RWPE2 (cell line): Measurements from ENCODE around the gene RXRA.

Source experiments
- ATAC-seq: fragments of 200-7000 bp; cut with Tn5 transposase; 3 replicates; pipeline ENCODE4 v1.9.1; 2021; ENCODE audit warnings: low read depth
- DNase-seq: peaks from one replicate; pipeline ENCODE4 v3.0.0-alpha.2; 2020; ENCODE audit warnings: low spot score
- H3K27ac ChIP-seq: fragments of 450-650 bp; 2 replicates; pipeline ENCODE4 v1.5.1; 2017; ENCODE audit warnings: mild to moderate bottlenecking; ENCODE audit not compliant: poor library complexity, severe bottlenecking
- H3K27me3 ChIP-seq: fragments of 250-450 bp; sonication (Bioruptor Pico); 2 replicates; pipeline ENCODE4 v1.5.1; 2021; ENCODE audit warnings: mild to moderate bottlenecking, moderate library complexity; ENCODE audit not compliant: insufficient read depth, poor library complexity, severe bottlenecking
- H3K36me3 ChIP-seq: fragments of 250-450 bp; sonication (Bioruptor Pico); 2 replicates; pipeline ENCODE4 v1.5.1; 2020; ENCODE audit warnings: low read depth, mild to moderate bottlenecking, moderate library complexity
- H3K4me1 ChIP-seq: fragments of 250-450 bp; sonication (Bioruptor Pico); 2 replicates; pipeline ENCODE4 v1.5.1; 2021; ENCODE audit warnings: mild to moderate bottlenecking, moderate library complexity; ENCODE audit not compliant: insufficient read depth, poor library complexity, severe bottlenecking
- H3K4me3 ChIP-seq: fragments of 250-450 bp; sonication (Bioruptor Pico); 2 replicates; pipeline ENCODE4 v1.5.1; 2021; ENCODE audit warnings: mild to moderate bottlenecking, moderate library complexity; ENCODE audit not compliant: severe bottlenecking
- H3K9me3 ChIP-seq: fragments of 250-450 bp; sonication (Bioruptor Pico); 2 replicates; pipeline ENCODE4 v1.5.1; 2021; ENCODE audit warnings: mild to moderate bottlenecking, moderate library complexity; ENCODE audit not compliant: severe bottlenecking
- CTCF ChIP-seq: fragments of 450-650 bp; IDR thresholded peaks from one replicate; pipeline ENCODE4 v1.5.1; 2017; ENCODE audit warnings: mild to moderate bottlenecking, moderate library complexity; ENCODE audit not compliant: poor library complexity, severe bottlenecking

The RXRA gene

GRCh38 chr9:134459164-134459563 lies 132.9 kb downstream of the RXRA start:
- no peaks in the 10 kb centered on the region for H3K9me3 ChIP-seq
- no peak overlapping the region for H3K4me3 ChIP-seq
- no peaks in the 10 kb centered on the region for H3K27me3 ChIP-seq
- peaks cover 8% of the 10 kb centered on the region for H3K4me1 ChIP-seq
- no peaks in the 10 kb centered on the region for H3K36me3 ChIP-seq
- DNase-seq (no peak), ATAC-seq (no peak)
- H3K27ac ChIP-seq: no peak overlapping the region
- TF ChIP-seq CTCF: no peak

DNA sequence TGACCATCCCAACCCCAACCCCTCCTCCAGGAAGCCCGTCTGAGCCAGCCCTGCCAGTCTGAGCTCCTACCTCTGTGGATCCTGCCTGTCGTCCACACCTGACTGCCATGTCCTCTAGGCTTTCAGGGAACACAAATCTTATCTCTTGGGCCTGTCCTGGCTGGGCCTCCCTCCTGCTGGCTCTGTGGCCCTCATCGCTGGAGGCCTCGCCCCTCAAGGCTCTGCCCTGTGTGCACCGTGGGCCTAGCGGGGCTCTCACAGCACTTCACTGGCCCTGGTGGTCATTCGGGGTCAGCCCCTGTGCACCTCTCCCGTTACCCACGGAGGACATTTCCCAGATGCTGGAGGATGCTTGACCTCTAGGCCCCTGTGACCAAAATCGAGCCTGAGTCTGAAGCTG lies 133.3 kb downstream of the RXRA start:
- ATAC-seq: no peak
- no peak for DNase-seq
- TF ChIP-seq CTCF: no peak
- Histone ChIP-seq H3K27me3 (no peaks in the 10 kb centered on the region), H3K4me3 (no peak overlapping the region), H3K4me1 (peaks cover 8% of the 10 kb centered on the region), H3K9me3 (no peaks in the 10 kb centered on the region), H3K36me3 (no peaks in the 10 kb centered on the region), H3K27ac (no peak overlapping the region)

- Histone ChIP-seq H3K9me3 (no peaks in the 10 kb centered on the region), H3K27ac (no peak overlapping the region), H3K4me3 (no peak overlapping the region), H3K4me1 (peaks cover 8% of the 10 kb centered on the region), H3K27me3 (no peaks in the 10 kb centered on the region), H3K36me3 (no peaks in the 10 kb centered on the region)
- no peak for TF ChIP-seq CTCF
- no peak for DNase-seq
- no peak for ATAC-seq
These were observed 134.0 kb downstream of the RXRA start for GRCh38 chr9:134460206-134460605.

DNA sequence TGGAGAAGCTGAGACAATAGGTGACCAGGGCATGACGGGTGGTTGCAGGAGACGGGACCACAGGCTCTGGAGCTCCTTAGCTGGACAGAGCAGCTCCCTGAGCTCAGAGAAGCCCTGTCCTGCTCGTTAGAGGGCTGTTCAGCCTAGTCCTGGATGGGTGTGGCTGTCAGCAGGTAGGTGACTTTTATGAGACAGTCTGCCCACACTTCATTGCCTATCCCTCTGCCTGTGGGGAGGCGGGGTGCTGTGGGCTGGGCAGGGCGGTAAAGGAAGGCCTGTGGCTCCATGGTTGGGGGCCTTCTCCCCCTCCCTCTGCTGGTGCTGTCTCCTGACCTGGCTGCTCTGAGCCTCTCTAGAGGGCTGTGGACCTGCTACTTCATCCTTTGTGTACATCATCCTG lies 134.6 kb downstream of the RXRA start:
- Histone ChIP-seq H3K27me3 (no peaks in the 10 kb centered on the region), H3K9me3 (no peaks in the 10 kb centered on the region), H3K4me3 (no peak overlapping the region), H3K4me1 (peaks cover 8% of the 10 kb centered on the region), H3K36me3 (no peaks in the 10 kb centered on the region), H3K27ac (no peak overlapping the region)
- no peak for ATAC-seq
- DNase-seq: no peak
- no peak for TF ChIP-seq CTCF

DNA sequence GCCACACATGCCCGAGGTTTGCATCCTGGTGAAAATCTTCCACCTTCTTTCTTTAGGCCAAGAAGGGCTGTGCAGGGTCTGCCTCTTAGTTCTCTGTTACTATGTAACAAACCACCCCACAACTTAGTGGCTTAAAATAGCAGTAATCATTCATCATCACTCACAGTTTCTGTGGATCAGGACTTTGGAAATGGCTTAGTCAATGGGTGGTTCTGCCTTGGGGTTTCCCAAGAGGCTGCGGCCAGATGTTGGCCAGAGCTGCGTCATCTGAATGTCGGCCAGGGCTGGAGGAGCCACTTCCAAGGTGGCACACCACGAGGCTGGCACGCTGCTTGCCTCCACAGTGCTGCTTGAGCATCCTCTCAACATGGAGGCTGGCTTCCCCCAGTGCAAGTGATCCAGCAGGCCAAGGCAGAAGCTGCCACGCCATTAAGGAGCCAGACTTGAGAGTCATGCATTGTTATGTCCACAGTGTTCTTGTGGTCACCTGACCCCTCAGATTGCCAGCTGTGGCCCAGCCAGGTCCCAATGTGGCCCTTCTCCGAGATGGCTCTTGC lies 135.2 kb downstream of the RXRA start:
- no peak for TF ChIP-seq CTCF
- DNase-seq (no peak), ATAC-seq (no peak)
- H3K27ac ChIP-seq: no peak overlapping the region
- H3K27me3 ChIP-seq: no peaks in the 10 kb centered on the region
- H3K36me3 ChIP-seq: no peaks in the 10 kb centered on the region
- no peaks in the 10 kb centered on the region for H3K9me3 ChIP-seq
- peaks cover 3% of the 10 kb centered on the region for H3K4me1 ChIP-seq
- no peak overlapping the region for H3K4me3 ChIP-seq
